Kidney capillary endothelial cell (primary cell): ENCODE results near the gene RAD54L.
"Not testable (repeated sequence)": the region's sequence is repeated elsewhere in the genome, so short reads cannot be mapped to it uniquely, and the experiment has no call there.

Experiments used
- DNase-seq: peaks from one replicate; pipeline ENCODE4 v3.0.0-alpha.2; 2018; ENCODE audit warnings: low spot score

RAD54L gene

GRCh38 chr1:46247436-46248121, at the start of gene RAD54L:
TSS of gene RAD54L (plus strand) at chr1:46247763. CDS start at chr1:46248406, 643 bp downstream.
- DNase-seq: peak; percentile 97

DNA sequence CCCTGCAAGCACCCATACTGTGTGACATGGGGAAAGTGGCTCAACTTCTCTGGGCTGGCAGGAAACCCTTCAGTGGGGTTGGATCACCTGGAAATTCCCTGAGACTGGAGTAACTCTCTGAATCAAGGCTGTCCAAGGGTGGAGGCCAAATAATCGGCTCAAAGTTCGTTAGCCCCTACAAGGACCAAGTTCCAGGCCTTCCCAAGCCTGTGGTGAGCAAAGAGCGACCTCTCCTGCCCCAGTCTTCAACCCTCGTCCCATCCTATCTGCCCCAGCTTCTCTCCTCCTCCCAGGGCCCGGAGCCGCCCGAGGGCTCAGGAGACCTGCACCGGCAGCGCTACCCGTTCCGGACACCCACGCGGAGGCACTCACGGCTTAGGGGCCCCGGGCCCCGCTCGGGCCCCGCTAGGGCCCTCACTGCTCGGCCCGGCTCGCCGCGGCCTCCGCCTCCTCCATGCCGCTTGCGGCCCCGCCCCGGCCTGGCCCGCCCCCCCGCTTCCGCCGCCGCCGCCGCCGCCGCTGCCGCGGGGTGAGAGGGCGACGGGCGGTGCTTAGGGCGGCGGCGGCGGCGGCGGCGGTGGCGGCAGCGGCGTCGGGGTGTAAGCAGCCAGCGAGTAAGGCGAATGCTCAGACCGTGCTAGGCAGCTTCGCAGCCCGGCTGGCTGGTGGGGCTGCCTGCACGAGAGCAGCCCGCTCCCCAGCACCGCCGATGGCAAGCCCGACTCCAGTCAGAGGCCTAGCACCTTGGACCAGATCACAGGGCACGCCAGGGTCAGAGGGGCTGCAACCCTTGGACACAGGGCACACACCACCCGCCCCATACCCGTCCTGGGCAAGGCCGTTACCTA, 49.4 kb upstream of the RAD54L start, which contains the start of gene POMGNT1:
POMGNT1 (minus strand) TSS at position 471 of the 848 bp plus-strand sequence. CDS start 613 bp downstream, outside the sequence.
- DNase-seq: peak; percentile 40

- no peak for DNase-seq
Measured at GRCh38 chr1:46199233-46199749, 48.3 kb upstream of the RAD54L start.

- no peak for DNase-seq
Measured at GRCh38 chr1:46203738-46204405, 43.7 kb upstream of the RAD54L start.

GRCh38 chr1:46204406-46204742, 43.2 kb upstream of the RAD54L start:
- no peak for DNase-seq

- DNase-seq: no peak
Measured at GRCh38 chr1:46205141-46205540, 42.4 kb upstream of the RAD54L start.

DNA sequence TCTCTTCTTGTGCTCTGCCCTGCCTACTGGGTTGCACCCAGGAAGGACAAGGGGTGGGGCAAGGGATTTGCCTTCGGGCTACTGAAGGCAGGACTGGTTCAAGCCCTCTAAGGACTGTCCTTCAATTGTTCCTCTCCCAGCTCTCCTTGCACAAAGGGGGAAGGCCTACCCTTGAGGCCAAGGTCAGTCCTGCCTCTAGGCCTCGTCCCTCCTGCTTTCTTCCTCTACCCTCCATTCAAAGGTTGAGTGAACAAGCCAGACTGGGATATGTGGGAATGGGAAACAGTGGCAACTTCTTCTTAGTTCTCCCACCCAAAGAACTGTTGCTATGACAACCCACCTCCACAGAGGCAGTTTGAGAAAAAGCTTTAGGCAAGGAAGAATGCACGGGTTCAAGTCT, 41.8 kb upstream of the RAD54L start:
- DNase-seq: no peak

DNA sequence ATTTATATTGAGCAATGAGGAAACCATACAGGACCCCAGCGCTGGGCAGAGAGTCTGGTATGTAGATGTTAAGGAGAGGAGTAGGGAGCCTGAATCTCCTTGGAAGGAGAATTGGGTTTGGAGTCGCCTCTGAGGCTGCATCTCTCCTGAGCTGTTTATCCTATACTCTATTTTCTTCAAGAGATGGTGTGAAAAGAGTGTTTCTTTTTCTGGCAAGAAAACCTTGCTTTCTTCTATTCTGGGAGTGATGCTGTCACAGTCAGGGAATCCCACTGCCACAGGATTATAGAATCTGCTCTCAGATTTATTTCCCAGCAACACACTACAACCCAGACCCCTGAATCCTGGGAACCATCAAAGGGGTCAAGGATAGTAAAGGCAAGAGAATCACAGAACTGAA, 41.2 kb upstream of the RAD54L start:
- no peak for DNase-seq

DNA sequence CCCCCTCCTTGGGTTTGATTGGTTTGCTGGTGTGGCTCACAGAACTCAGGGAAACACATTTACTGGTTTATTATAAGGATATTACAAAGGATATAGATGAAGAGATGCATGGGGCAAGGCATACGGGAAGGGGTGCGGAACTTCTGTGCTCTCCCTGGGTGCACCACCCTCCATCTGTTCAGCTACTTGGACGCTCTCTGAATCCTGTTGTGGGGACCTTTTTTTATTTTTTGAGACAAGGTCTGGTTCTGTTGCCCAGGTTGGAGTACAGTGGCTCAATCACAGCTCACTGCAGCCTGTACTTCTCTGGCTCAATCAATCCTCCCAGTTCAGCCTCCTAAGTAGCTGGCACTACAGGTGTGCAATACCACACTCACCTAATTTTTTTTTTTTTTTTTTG, 37.0 kb upstream of the RAD54L start:
- no peak for DNase-seq

GRCh38 chr1:46211051-46211450, 36.5 kb upstream of the RAD54L start:
- DNase-seq: no peak

GRCh38 chr1:46215504-46215903, 32.1 kb upstream of the RAD54L start:
- no peak for DNase-seq

DNA sequence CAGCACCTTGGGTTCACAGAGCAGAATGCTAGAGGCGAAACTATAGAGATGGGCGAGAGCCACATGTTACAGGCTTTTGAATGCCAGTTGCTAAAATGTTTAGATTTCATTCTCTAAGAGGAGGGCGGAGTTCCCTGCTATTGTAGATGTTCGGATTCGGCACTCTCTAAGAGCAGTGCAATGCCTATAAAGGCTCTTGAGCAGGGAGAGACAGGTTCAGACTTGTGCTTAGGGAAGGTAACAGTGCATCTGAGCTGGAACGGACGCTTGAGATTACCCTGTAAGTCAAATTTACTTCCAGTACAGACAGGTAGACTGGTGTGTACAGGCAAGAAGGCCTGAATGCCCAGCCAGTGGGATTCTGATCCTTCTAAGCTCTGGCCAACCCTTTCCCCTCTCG, 29.1 kb upstream of the RAD54L start:
- no peak for DNase-seq

- DNase-seq: no peak
Measured at GRCh38 chr1:46219551-46220520, 27.7 kb upstream of the RAD54L start.

DNA sequence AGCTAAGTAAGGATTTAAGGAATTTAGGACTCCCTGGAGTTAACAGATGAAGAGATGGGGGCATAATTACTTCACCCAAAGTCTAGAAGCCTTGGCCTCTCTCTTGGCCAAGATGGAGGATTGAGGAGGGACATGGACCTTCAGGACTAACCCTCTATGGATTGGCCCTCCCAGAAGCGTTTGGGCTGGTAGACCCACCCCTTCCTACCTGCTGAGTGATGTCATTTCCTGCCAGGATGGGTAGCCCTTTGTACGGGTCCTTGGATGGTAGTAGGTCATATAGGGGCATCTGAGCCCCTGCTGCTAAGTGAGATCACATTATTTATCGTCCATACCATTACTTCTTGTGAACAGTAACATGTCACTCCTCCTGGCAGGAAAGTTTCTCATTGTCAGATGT, 26.8 kb upstream of the RAD54L start:
- no peak for DNase-seq

GRCh38 chr1:46221749-46222148, 25.8 kb upstream of the RAD54L start:
- no peak for DNase-seq

DNA sequence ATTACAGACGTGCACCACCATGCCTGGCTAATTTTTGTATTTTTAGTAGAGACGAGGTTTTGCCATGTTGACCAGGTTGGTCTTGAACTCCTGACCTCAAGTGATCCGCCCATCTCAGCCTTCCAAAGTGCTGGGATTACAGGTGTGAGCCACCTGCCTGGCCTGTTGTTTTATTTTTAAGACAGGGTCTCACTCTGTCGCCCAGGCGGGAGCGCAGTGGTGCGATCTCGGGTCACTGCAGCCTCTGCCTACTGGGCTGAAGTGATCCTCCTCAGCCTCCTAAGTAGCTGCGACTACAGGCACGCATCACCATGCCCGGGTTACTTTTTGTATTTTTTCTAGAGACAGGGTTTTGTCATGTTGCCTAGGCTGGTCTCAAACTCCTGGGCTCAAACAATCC, 24.5 kb upstream of the RAD54L start:
- DNase-seq: not testable (repeated sequence)

DNA sequence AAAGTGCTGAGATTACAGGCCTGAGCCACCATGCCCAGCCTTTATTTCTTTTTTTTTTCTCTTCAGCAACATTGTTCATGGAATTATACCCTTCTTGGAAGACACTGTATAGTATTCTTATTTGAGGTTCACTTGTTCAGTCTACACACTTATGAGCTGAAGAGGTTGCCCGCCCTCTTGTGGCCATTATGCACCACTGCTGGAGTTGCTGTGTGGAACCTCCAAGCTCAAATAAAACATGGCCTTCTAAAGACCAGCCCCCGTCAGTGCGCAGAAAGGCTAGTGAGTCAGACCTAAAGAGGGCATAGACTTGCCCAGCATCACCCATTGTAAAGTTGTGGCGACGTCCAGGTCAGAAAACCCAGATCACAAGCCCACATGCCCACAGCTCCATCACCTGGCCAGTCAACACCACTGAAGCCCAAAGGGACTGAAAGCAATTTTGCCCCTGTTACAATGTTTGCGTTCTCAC, 24.1 kb upstream of the RAD54L start:
- DNase-seq: peak; percentile 78

- DNase-seq: no peak
Measured at GRCh38 chr1:46224966-46225365, 22.6 kb upstream of the RAD54L start.

DNA sequence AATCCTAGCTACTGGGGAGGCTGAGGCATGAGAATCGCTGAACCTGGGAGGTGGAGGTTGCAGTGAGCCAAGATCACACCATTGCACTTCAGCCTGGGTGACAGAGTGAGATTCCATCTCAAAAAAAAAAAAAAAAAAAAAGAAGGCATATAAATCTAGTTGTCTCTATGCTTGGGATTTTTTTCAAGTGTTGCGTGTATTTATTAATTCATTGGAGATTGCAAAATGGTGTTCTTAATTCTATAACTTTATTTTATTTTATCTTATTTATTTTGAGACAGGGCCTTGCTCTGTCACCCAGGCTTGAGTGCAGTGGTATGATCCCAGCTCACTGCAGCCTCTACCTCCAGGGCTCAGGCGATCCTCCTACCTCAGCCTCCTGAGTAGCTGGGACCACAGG, 16.3 kb upstream of the RAD54L start:
- not testable (repeated sequence) for DNase-seq

DNA sequence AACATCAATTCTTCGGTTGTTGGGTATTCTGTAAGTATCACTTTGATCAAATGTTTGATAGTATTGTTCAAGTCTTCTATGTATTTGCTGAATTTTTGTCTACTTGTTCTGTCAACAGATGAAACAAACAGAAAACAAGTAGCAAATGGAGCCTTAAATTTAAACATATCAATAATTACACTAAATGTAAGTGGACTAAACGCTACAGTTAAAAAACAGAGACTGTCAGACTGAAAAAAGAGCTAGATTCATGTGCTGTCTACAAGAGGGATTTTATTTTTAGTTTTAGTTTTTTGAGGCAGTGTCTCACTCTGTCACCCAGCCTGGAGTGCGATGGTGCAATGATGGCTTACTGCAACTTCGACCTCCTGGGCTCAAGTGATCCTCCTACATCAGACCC, 10.7 kb upstream of the RAD54L start:
- DNase-seq: no peak

GRCh38 chr1:46238865-46239264, 8.7 kb upstream of the RAD54L start:
- DNase-seq: not testable (repeated sequence)
